Mesodermal cell (in vitro differentiated cells): ENCODE results near the gene HABP2.

Experiments used
- H3K27ac ChIP-seq: 2 replicates; pipeline ENCODE4 v1.7.0; 2013; ENCODE audit warnings: mild to moderate bottlenecking, low read depth, low read length, moderate library complexity; ENCODE audit not compliant: severe bottlenecking
- H3K36me3 ChIP-seq: 2 replicates; pipeline ENCODE4 v1.7.1; 2013; ENCODE audit warnings: mild to moderate bottlenecking, low read length, moderate library complexity; ENCODE audit not compliant: control insufficient read depth, insufficient read depth
- H3K4me1 ChIP-seq: one replicate; pipeline ENCODE4 v1.7.1; 2013; ENCODE audit warnings: mild to moderate bottlenecking, low read length; ENCODE audit not compliant: insufficient read depth, control insufficient read depth, poor library complexity, severe bottlenecking
- H3K4me3 ChIP-seq: 2 replicates; pipeline ENCODE4 v1.7.0; 2013; ENCODE audit warnings: low read length, control low read depth, mild to moderate bottlenecking; ENCODE audit not compliant: insufficient read depth, poor library complexity, severe bottlenecking; ENCODE audit errors: extremely low read depth
- H3K9me3 ChIP-seq: 2 replicates; pipeline ENCODE4 v1.7.1; 2013; ENCODE audit warnings: mild to moderate bottlenecking, low read length, moderate library complexity; ENCODE audit not compliant: control insufficient read depth
- WGBS, 2 experiments: methylation state at CpG; one replicate each; pipeline ENCODE4 v1.1.5; 2013; ENCODE audit warnings: missing lambda C conversion rate in 2 of 2; ENCODE audit not compliant: insufficient coverage in 2 of 2; 5-methylcytosine and 5-hydroxymethylcytosine counted together

Gene HABP2

GRCh38 chr10:113540845-113541548 is 11.9 kb upstream of the HABP2 start:
- WGBS, 2 experiments, result 89 to 90% methylated on average over 4 to 7 of the region's 7 CpGs
- Histone ChIP-seq H3K9me3 (no peaks in the 10 kb centered on the region), H3K4me1 (peaks cover 14% of the 10 kb centered on the region)

GRCh38 chr10:113541549-113541927 is 11.3 kb upstream of the HABP2 start:
- Histone ChIP-seq H3K4me3 (no peak overlapping the region), H3K9me3 (no peaks in the 10 kb centered on the region), H3K4me1 (peaks cover 14% of the 10 kb centered on the region), H3K36me3 (no peaks in the 10 kb centered on the region), H3K27ac (no peak overlapping the region)
- 87 to 100% methylated on average over 1 of the region's 1 CpG for WGBS, 2 experiments

More at GRCh38 chr10:113540845-113541548, 11.9 kb upstream of the HABP2 start:
- no peak overlapping the region for H3K27ac ChIP-seq
- H3K36me3 ChIP-seq, result no peaks in the 10 kb centered on the region
- no peak overlapping the region for H3K4me3 ChIP-seq

- H3K4me1 ChIP-seq, result peaks cover 14% of the 10 kb centered on the region
- WGBS, 2 experiments, result 75 to 90% methylated on average over 1 to 3 of the region's 5 CpGs
- no peaks in the 10 kb centered on the region for H3K36me3 ChIP-seq
- H3K4me3 ChIP-seq, result no peak overlapping the region
- H3K27ac ChIP-seq, result no peak overlapping the region
- H3K9me3 ChIP-seq, result no peaks in the 10 kb centered on the region
These were observed 9.5 kb upstream of the HABP2 start for GRCh38 chr10:113543107-113543955.

GRCh38 chr10:113544392-113544791 is 8.5 kb upstream of the HABP2 start:
- no peak overlapping the region for H3K27ac ChIP-seq
- no peaks in the 10 kb centered on the region for H3K9me3 ChIP-seq
- WGBS, 2 experiments, result 92 to 100% methylated on average over 1 of the region's 1 CpG
- no peaks in the 10 kb centered on the region for H3K36me3 ChIP-seq
- no peak overlapping the region for H3K4me3 ChIP-seq
- H3K4me1 ChIP-seq, result peaks cover 14% of the 10 kb centered on the region

- H3K4me1 ChIP-seq, result no peaks in the 10 kb centered on the region
- no peaks in the 10 kb centered on the region for H3K36me3 ChIP-seq
- no peak overlapping the region for H3K4me3 ChIP-seq
- H3K9me3 ChIP-seq, result no peaks in the 10 kb centered on the region
- H3K27ac ChIP-seq, result no peak overlapping the region
- WGBS, 2 experiments, result no CpG with 5 or more reads among the region's 2 CpGs
These were observed 5.4 kb upstream of the HABP2 start for GRCh38 chr10:113547426-113547825.

- Histone ChIP-seq H3K4me3 (no peak overlapping the region), H3K4me1 (no peaks in the 10 kb centered on the region), H3K27ac (no peak overlapping the region), H3K9me3 (no peaks in the 10 kb centered on the region), H3K36me3 (no peaks in the 10 kb centered on the region)
- 80 to 92% methylated on average over 1 to 4 of the region's 6 CpGs for WGBS, 2 experiments
These were observed 3.0 kb upstream of the HABP2 start for GRCh38 chr10:113549856-113550255.

- Histone ChIP-seq H3K9me3 (no peaks in the 10 kb centered on the region), H3K4me3 (no peak overlapping the region), H3K4me1 (no peaks in the 10 kb centered on the region), H3K36me3 (no peaks in the 10 kb centered on the region), H3K27ac (no peak overlapping the region)
- 75 to 85% methylated on average over 6 of the region's 6 CpGs for WGBS, 2 experiments
These were observed 2.5 kb upstream of the HABP2 start for GRCh38 chr10:113550365-113550764.

- 86% methylated on average over 2 of the region's 3 CpGs for WGBS, 2 experiments
- H3K36me3 ChIP-seq, result no peaks in the 10 kb centered on the region
These were observed 839 bp upstream of the HABP2 start for GRCh38 chr10:113552014-113552413.

GRCh38 chr10:113553149-113553548 is 296 bp downstream of the HABP2 start:
- H3K4me3 ChIP-seq, result no peak overlapping the region
- no peaks in the 10 kb centered on the region for H3K4me1 ChIP-seq
- no peak overlapping the region for H3K27ac ChIP-seq
- WGBS, 2 experiments, result 88 to 94% methylated on average over 2 of the region's 2 CpGs
- no peaks in the 10 kb centered on the region for H3K9me3 ChIP-seq
- no peaks in the 10 kb centered on the region for H3K36me3 ChIP-seq

More at GRCh38 chr10:113552014-113552413, 839 bp upstream of the HABP2 start:
- Histone ChIP-seq H3K4me3 (no peak overlapping the region), H3K9me3 (no peaks in the 10 kb centered on the region), H3K4me1 (no peaks in the 10 kb centered on the region), H3K27ac (no peak overlapping the region)

- H3K4me1 ChIP-seq, result no peaks in the 10 kb centered on the region
- WGBS, 2 experiments, result 75 to 100% methylated on average over 1 to 3 of the region's 5 CpGs
- H3K27ac ChIP-seq, result no peak overlapping the region
- H3K4me3 ChIP-seq, result no peak overlapping the region
- no peaks in the 10 kb centered on the region for H3K36me3 ChIP-seq
- H3K9me3 ChIP-seq, result no peaks in the 10 kb centered on the region
These were observed 1.4 kb downstream of the HABP2 start for GRCh38 chr10:113554214-113554613.

- Histone ChIP-seq H3K27ac (no peak overlapping the region), H3K4me3 (no peak overlapping the region), H3K4me1 (no peaks in the 10 kb centered on the region), H3K9me3 (no peaks in the 10 kb centered on the region), H3K36me3 (no peaks in the 10 kb centered on the region)
- WGBS, 2 experiments, result 86 to 100% methylated on average over 2 of the region's 3 CpGs
These were observed 2.4 kb downstream of the HABP2 start for GRCh38 chr10:113555245-113555644.
